Loucy (cell line): ENCODE measurements around the gene CNIH3.

Experiments used
- CTCF ChIP-seq: fragments of 200-600 bp; sonication (generic); conservative IDR thresholded peaks from 2 replicates; pipeline ENCODE4 v1.5.1; 2014; ENCODE audit warnings: mild to moderate bottlenecking, antibody characterized with exemption, low read length
- EZH2phosphoT487 ChIP-seq: fragments of 200-600 bp; IDR thresholded peaks from 2 replicates; pipeline ENCODE4 v1.6.1; 2018; ENCODE audit warnings: antibody characterized with exemption, mild to moderate bottlenecking, moderate library complexity, borderline replicate concordance

GRCh38 chr1:224767031-224767430 lies 150.9 kb downstream of the CNIH3 start:
- TF ChIP-seq CTCF (no peak), EZH2phosphoT487 (no peak)
